HCT116 (cell line): ENCODE data around the gene GALNT5. TPM values are rescaled to one million over a fixed set of nuclear protein-coding genes. Genes with fewer than 3 reads are reported as not detected.

Experiments
- ATAC-seq: fragments of 200-7000 bp; cut with Tn5 transposase; 2 replicates; pipeline ENCODE4 v1.9.1; 2020; ENCODE audit warnings: mild to moderate bottlenecking, moderate library complexity
- BruUV-seq: library from RNA; stranded (reverse); fragments of 400-500 nt; replicated peaks from 2 replicates; lab custom pipeline; 2021; lab: Mats Ljungman, UMichigan
- CTCF ChIA-PET: fragments of 300-600 bp; sonication (Branson Sonifier 250); formaldehyde crosslinking; loops from one replicate; lab custom pipeline; 2021; ENCODE audit warnings: antibody characterized with exemption; lab: Charles Lee
- POLR2A ChIA-PET: fragments of 300-600, 350-600 bp; sonication (Branson Sonifier 250); formaldehyde crosslinking; loops from one replicate; lab custom pipeline; 2021; ENCODE audit warnings: antibody characterized with exemption; lab: Charles Lee
- RAD21 ChIA-PET, 2 experiments: fragments of 300-600 bp; sonication (Branson Sonifier 250); formaldehyde crosslinking; loops; one replicate each; lab custom pipeline; 2023; ENCODE audit warnings: low total read pairs in 2 of 2; ENCODE audit not compliant: uncharacterized antibody in 2 of 2, unreplicated experiment in 2 of 2, low non-redundant PET in 1 of 2; lab: Charles Lee
- DNase-seq: peaks from one replicate; pipeline ENCODE4 v3.0.0-alpha.2; 2010; ENCODE audit warnings: low read depth, low spot score
- H2AFZ ChIP-seq: fragments of 200-600 bp; shearing (Covaris generic), sonication (generic); 2 replicates; pipeline ENCODE4 v1.6.1; 2017; ENCODE audit warnings: low read depth, mixed run types, mixed read lengths, antibody characterized with exemption, low read length; ENCODE audit not compliant: poor library complexity, severe bottlenecking
- H3K27ac ChIP-seq: 2 replicates; pipeline ENCODE4 v1.5.1; 2012; ENCODE audit warnings: low read depth, low read length
- H3K27me3 ChIP-seq: fragments of 200-600 bp; sonication (generic); 2 replicates; pipeline ENCODE4 v1.6.1; 2016; ENCODE audit warnings: mixed run types, low read length, mixed read lengths; ENCODE audit not compliant: insufficient read depth
- H3K36me3 ChIP-seq, 2 experiments: fragments of 200-500 bp in 1 of 2; fragments of 200-600 bp in 1 of 2; sonication (Bioruptor generic) in 1 of 2; sonication (generic) in 1 of 2; 2 replicates each; pipeline versions ENCODE4 v1.5.1 to v1.6.1; 2014 to 2016; ENCODE audit warnings: low read length in 2 of 2, inconsistent platforms in 1 of 2, mixed read lengths in 1 of 2, mixed run types in 1 of 2; ENCODE audit not compliant: insufficient read depth in 2 of 2, control insufficient read depth in 1 of 2
- H3K4me1 ChIP-seq, 2 experiments: fragments of 200-600 bp in 1 of 2; sonication (generic) in 1 of 2; 2 replicates each; pipeline versions ENCODE4 v1.5.1 to v1.6.1; 2012 to 2017; ENCODE audit warnings: low read length in 2 of 2, inconsistent platforms in 1 of 2, mild to moderate bottlenecking in 1 of 2, mixed read lengths in 1 of 2, mixed run types in 1 of 2, moderate library complexity in 1 of 2; ENCODE audit not compliant: insufficient read depth in 2 of 2, control insufficient read depth in 1 of 2
- H3K4me2 ChIP-seq: fragments of 200-600 bp; sonication (generic); 2 replicates; pipeline ENCODE4 v1.6.1; 2017; ENCODE audit warnings: mixed run types, low read length, mixed read lengths
- H3K4me3 ChIP-seq, 2 experiments: fragments of 200-600 bp in 1 of 2; sonication (generic) in 1 of 2; replicated peaks in 1 of 2; 2 replicates each; pipeline ENCODE4 v1.5.1; 2011 to 2016; ENCODE audit warnings: low read length in 2 of 2, control low read depth in 1 of 2, low read depth in 1 of 2, mild to moderate bottlenecking in 1 of 2, mixed read lengths in 1 of 2, mixed run types in 1 of 2
- H3K79me2 ChIP-seq: fragments of 200-600 bp; sonication (generic); 2 replicates; pipeline ENCODE4 v1.6.1; 2017; ENCODE audit warnings: mild to moderate bottlenecking, mixed run types, low read length, moderate library complexity, mixed read lengths; ENCODE audit not compliant: insufficient read depth
- H3K9ac ChIP-seq: fragments of 200-600 bp; sonication (generic); 2 replicates; pipeline ENCODE4 v1.6.1; 2016; ENCODE audit warnings: low read length, mixed read lengths
- H3K9me2 ChIP-seq: fragments of 200-600 bp; sonication (generic), shearing (Covaris generic); 2 replicates; pipeline ENCODE4 v1.6.1; 2017; ENCODE audit warnings: mixed run types, mild to moderate bottlenecking, moderate library complexity; ENCODE audit not compliant: insufficient read depth
- H3K9me3 ChIP-seq, 2 experiments: fragments of 200-500 bp in 1 of 2; fragments of 200-600 bp in 1 of 2; sonication (Bioruptor generic) in 1 of 2; sonication (generic) in 1 of 2; 2 replicates each; pipeline ENCODE4 v1.6.1; 2014 to 2017; ENCODE audit warnings: low read length in 2 of 2, mixed read lengths in 2 of 2, inconsistent platforms in 1 of 2, low read depth in 1 of 2, mild to moderate bottlenecking in 1 of 2, mixed run types in 1 of 2, moderate library complexity in 1 of 2; ENCODE audit not compliant: control insufficient read depth in 1 of 2, insufficient read depth in 1 of 2
- H4K20me1 ChIP-seq: fragments of 200-600 bp; sonication (generic), shearing (Covaris generic); 2 replicates; pipeline ENCODE4 v1.6.1; 2017; ENCODE audit warnings: mixed run types, mild to moderate bottlenecking, moderate library complexity; ENCODE audit not compliant: insufficient read depth
- CTCF ChIP-seq, 3 experiments: fragments of 200-600 bp in 1 of 3; sonication (generic) in 1 of 3; IDR thresholded peaks in 2 of 3; conservative IDR thresholded peaks in 1 of 3; 2 replicates each; pipeline ENCODE4 v1.5.1; 2012 to 2017; ENCODE audit warnings: low read depth in 2 of 3, low read length in 2 of 3, antibody characterized with exemption in 1 of 3, borderline replicate concordance in 1 of 3, control low read depth in 1 of 3, mild to moderate bottlenecking in 1 of 3, mixed read lengths in 1 of 3, mixed run types in 1 of 3, moderate library complexity in 1 of 3; ENCODE audit not compliant: insufficient read depth in 1 of 3
- FOSL1 ChIP-seq: IDR thresholded peaks from 2 replicates; pipeline ENCODE4 v1.6.1; 2012; ENCODE audit warnings: low read depth
- POLR2A ChIP-seq: IDR thresholded peaks from 2 replicates; pipeline ENCODE4 v1.7.0; 2011; ENCODE audit warnings: borderline replicate concordance; ENCODE audit not compliant: insufficient read depth, insufficient read length; ENCODE audit errors: extremely low read depth
- POLR2AphosphoS5 ChIP-seq: IDR thresholded peaks from 2 replicates; pipeline ENCODE4 v1.6.1; 2011; ENCODE audit warnings: mild to moderate bottlenecking, low read depth, low read length, moderate library complexity
- REST ChIP-seq: IDR thresholded peaks from 2 replicates; pipeline ENCODE4 v1.6.1; 2012; ENCODE audit warnings: low read depth
- SIN3A ChIP-seq: IDR thresholded peaks from 2 replicates; pipeline ENCODE4 v1.6.1; 2012; ENCODE audit warnings: low read depth
- SRF ChIP-seq: IDR thresholded peaks from 2 replicates; pipeline ENCODE4 v1.6.1; 2012; ENCODE audit warnings: low read depth
- TCF7L2 ChIP-seq: IDR thresholded peaks from 2 replicates; pipeline ENCODE4 v1.7.0; 2011; ENCODE audit warnings: borderline replicate concordance, inconsistent platforms; ENCODE audit not compliant: insufficient read depth, insufficient read length; ENCODE audit errors: extremely low read depth
- intact Hi-C: fragments of 100-400 bp; cut with micrococcal nuclease; formaldehyde crosslinking; loops from 2 replicates; pipeline ENCODE4 v1.10.0; 2022
- total RNA-seq: library from RNA; stranded (reverse); gene quantifications from one replicate; pipeline ENCODE4 v1.2.1, GENCODE V29; 2021; ENCODE audit not compliant: unreplicated experiment

Gene GALNT5
- total RNA-seq, 1 experiment from 2014 or later = 3.9 TPM

GRCh38 chr2:157291018-157291417 is 33.5 kb downstream of the GALNT5 start:
- DNase-seq = no peak
- no peak for ATAC-seq
- H2AFZ ChIP-seq = no peak overlapping the region
- no peaks in the 10 kb centered on the region for H3K79me2 ChIP-seq
- no peaks in the 10 kb centered on the region for H3K9me2 ChIP-seq
- no peak overlapping the region for H3K4me3 ChIP-seq
- no peaks in the 10 kb centered on the region for H3K9me3 ChIP-seq
- no TSS peak for BruUV-seq
- no peak overlapping the region for H3K4me2 ChIP-seq
- no peaks in the 10 kb centered on the region for H3K27me3 ChIP-seq
- no peaks in the 10 kb centered on the region for H3K36me3 ChIP-seq
- no peak overlapping the region for H3K27ac ChIP-seq
- no peaks in the 10 kb centered on the region for H4K20me1 ChIP-seq
- no peak overlapping the region for H3K9ac ChIP-seq
- intact Hi-C loops = no loop called here
- no peak for TF ChIP-seq FOSL1
- TF ChIP-seq CTCF (IDR thresholded peaks at IDR 0.05 in 2 of 3, conservative IDR thresholded peaks at IDR 0.05 in 1 of 3; ENCODE audit: borderline replicate concordance in 1 of 3, insufficient read depth in 1 of 3, low read depth in 2 of 3, low read length in 2 of 3) = no peak
- no peak for TF ChIP-seq SRF
- no peak for TF ChIP-seq POLR2AphosphoS5
- TF ChIP-seq SIN3A = no peak
- TF ChIP-seq POLR2A = no peak
- TF ChIP-seq REST = no peak
- no peak for TF ChIP-seq TCF7L2
- ChIA-PET RAD21 (no interaction called here), POLR2A (no interaction called here), CTCF (no interaction called here)
- H3K4me1 ChIP-seq = no peaks in the 10 kb centered on the region
